Measurements from ENCODE around the gene CDAN1.

CDAN1 gene

GRCh38 chr15:42732095-42732827, 4.7 kb downstream of the CDAN1 start:
- DNase-seq: no peak

GRCh38 chr15:42731461-42731860, 5.5 kb downstream of the CDAN1 start:
- no peak for DNase-seq

- DNase-seq: no peak
These were observed 6.4 kb downstream of the CDAN1 start for GRCh38 chr15:42730536-42730935.

- DNase-seq: no peak
These were observed 6.8 kb downstream of the CDAN1 start for GRCh38 chr15:42730135-42730534.

- no peak for DNase-seq
These were observed 7.5 kb downstream of the CDAN1 start for GRCh38 chr15:42729409-42729808.

GRCh38 chr15:42728972-42729371, 8.0 kb downstream of the CDAN1 start:
- DNase-seq: no peak

GRCh38 chr15:42728560-42728959, 8.4 kb downstream of the CDAN1 start:
- DNase-seq: no peak

GRCh38 chr15:42727750-42728381, 9.1 kb downstream of the CDAN1 start:
- no peak for DNase-seq

GRCh38 chr15:42726114-42726513, 10.8 kb downstream of the CDAN1 start:
- no peak for DNase-seq

GRCh38 chr15:42725331-42725903, 11.5 kb downstream of the CDAN1 start:
- DNase-seq: peak; percentile 12

GRCh38 chr15:42724276-42724675, 12.7 kb downstream of the CDAN1 start:
- DNase-seq: no peak

- DNase-seq: no peak
These were observed 13.9 kb downstream of the CDAN1 start for GRCh38 chr15:42723068-42723467.

GRCh38 chr15:42721916-42722315, 15.0 kb downstream of the CDAN1 start:
- no peak for DNase-seq

GRCh38 chr15:42721016-42721415, 15.9 kb downstream of the CDAN1 start:
- DNase-seq: no peak

- DNase-seq: no peak
These were observed 16.9 kb downstream of the CDAN1 start for GRCh38 chr15:42720071-42720470.

GRCh38 chr15:42719043-42719442, 17.9 kb downstream of the CDAN1 start:
- no peak for DNase-seq

GRCh38 chr15:42716626-42717025, 20.3 kb downstream of the CDAN1 start:
- peak; percentile 17 for DNase-seq

- no peak for DNase-seq
These were observed 20.8 kb downstream of the CDAN1 start for GRCh38 chr15:42716125-42716524.

GRCh38 chr15:42712584-42712983, 24.3 kb downstream of the CDAN1 start:
- DNase-seq: no peak

GRCh38 chr15:42711746-42712145, 25.2 kb downstream of the CDAN1 start:
- no peak for DNase-seq

- DNase-seq: peak; percentile 9
These were observed 26.3 kb downstream of the CDAN1 start for GRCh38 chr15:42710662-42711061.

- no peak for DNase-seq
These were observed 28.9 kb downstream of the CDAN1 start for GRCh38 chr15:42707873-42708544.

- DNase-seq: peak; percentile 28
These were observed 29.9 kb downstream of the CDAN1 start for GRCh38 chr15:42707068-42707467.

- no peak for DNase-seq
These were observed 31.6 kb downstream of the CDAN1 start for GRCh38 chr15:42705336-42705735.
